GM13977 (cell line): ENCODE results near the gene PAFAH2.

Source experiments
- DNase-seq: peaks from one replicate; pipeline ENCODE4 v3.0.0; 2012; ENCODE audit warnings: low spot score
- CTCF ChIP-seq: IDR thresholded peaks from 2 replicates; pipeline ENCODE4 v1.5.1; 2012; ENCODE audit warnings: mild to moderate bottlenecking, control low read depth; ENCODE audit not compliant: insufficient read depth; ENCODE audit errors: extremely low read depth, missing control alignments
- in situ Hi-C: fragments of 300-500 bp; cut with MboI; formaldehyde crosslinking; loops from one replicate; pipeline ENCODE4 v1.12.0; 2022; ENCODE audit warnings: low sequenced_read_pairs, low pct_unique_long_range_greater_than_20kb, mixed read lengths, inconsistent platforms; ENCODE audit not compliant: unreplicated experiment

The PAFAH2 gene

GRCh38 chr1:26044414-26044813 is 46.6 kb upstream of the PAFAH2 start:
- in situ Hi-C loops, result no loop called here
- DNase-seq, result no peak
- no peak for TF ChIP-seq CTCF

- TF ChIP-seq CTCF, result no peak
- in situ Hi-C loops, result no loop called here
- DNase-seq, result no peak
Observed at GRCh38 chr1:26043765-26044164, 45.9 kb upstream of the PAFAH2 start.

- in situ Hi-C loops, result no loop called here
- DNase-seq, result no peak
- TF ChIP-seq CTCF, result no peak
Observed at GRCh38 chr1:26041978-26042377, 44.1 kb upstream of the PAFAH2 start.

GRCh38 chr1:26041401-26041800 is 43.5 kb upstream of the PAFAH2 start:
- TF ChIP-seq CTCF, result no peak
- in situ Hi-C loops, result no loop called here
- DNase-seq, result no peak

- in situ Hi-C loops, result no loop called here
- no peak for TF ChIP-seq CTCF
- DNase-seq, result no peak
Observed at GRCh38 chr1:26038904-26039303, 41.0 kb upstream of the PAFAH2 start.

- in situ Hi-C loops, result no loop called here
- TF ChIP-seq CTCF, result no peak
- DNase-seq, result no peak
Observed at GRCh38 chr1:26038477-26038876, 40.6 kb upstream of the PAFAH2 start.

GRCh38 chr1:26037904-26038303 is 40.0 kb upstream of the PAFAH2 start:
- DNase-seq, result no peak
- TF ChIP-seq CTCF, result no peak
- in situ Hi-C loops, result no loop called here
